GM12891 (cell line): Measurements from ENCODE around the gene CFAP20.

Source experiments
- DNase-seq: peaks from one replicate; pipeline ENCODE4 v3.0.0; 2011; ENCODE audit warnings: low spot score; ENCODE audit not compliant: insufficient read length
- FAIRE-seq: peaks from 2 replicates; lab custom pipeline; 2011; peaks lifted over from hg19 to GRCh38; lab: Jason Lieb, UNC
- PAX5 ChIP-seq: IDR thresholded peaks from 2 replicates; pipeline ENCODE4 v1.6.1; 2011; ENCODE audit warnings: low read length, moderate library complexity, mild to moderate bottlenecking; ENCODE audit not compliant: insufficient read depth, severe bottlenecking
- POLR2A ChIP-seq: IDR thresholded peaks from 2 replicates; pipeline ENCODE4 v1.6.1; 2011; ENCODE audit warnings: low read depth, low read length, control low read depth
- POLR2AphosphoS5 ChIP-seq: IDR thresholded peaks from 2 replicates; pipeline ENCODE4 v1.6.1; 2011; ENCODE audit warnings: low read depth, low read length, control low read depth
- POU2F2 ChIP-seq: IDR thresholded peaks from 2 replicates; pipeline ENCODE4 v1.6.1; 2011; ENCODE audit warnings: low read depth, mild to moderate bottlenecking, control low read depth, low read length, moderate library complexity
- SPI1 ChIP-seq: IDR thresholded peaks from 2 replicates; pipeline ENCODE4 v1.6.1; 2011; ENCODE audit warnings: low read depth, low read length, control low read depth
- TAF1 ChIP-seq: IDR thresholded peaks from 2 replicates; pipeline ENCODE4 v1.6.1; 2011; ENCODE audit warnings: low read depth, low read length, control low read depth

The CFAP20 gene

GRCh38 chr16:58125041-58125440, 4.1 kb downstream of the CFAP20 start:
- no peak for DNase-seq
- FAIRE-seq = no peak
- TF ChIP-seq POLR2AphosphoS5 (no peak), PAX5 (no peak), TAF1 (no peak), POLR2A (no peak), POU2F2 (no peak), SPI1 (no peak)

DNA sequence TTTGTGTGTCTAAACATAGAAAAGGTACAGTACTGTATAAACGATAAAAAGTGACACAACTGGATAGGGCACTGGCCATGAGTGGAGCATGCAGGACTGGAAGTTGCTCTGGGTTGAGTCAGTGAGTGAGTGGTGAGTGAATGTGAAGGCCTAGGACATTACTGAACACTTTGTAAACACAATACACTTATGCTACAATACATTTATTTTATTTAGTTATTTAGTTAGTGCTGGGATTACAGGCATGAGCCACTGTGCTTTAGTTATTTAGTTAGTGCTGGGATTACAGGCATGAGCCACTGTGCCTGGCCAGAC, 4.6 kb downstream of the CFAP20 start:
- DNase-seq (no peak), FAIRE-seq (no peak)
- TF ChIP-seq PAX5 (no peak), SPI1 (no peak), TAF1 (no peak), POLR2AphosphoS5 (no peak), POU2F2 (no peak), POLR2A (no peak)

- TF ChIP-seq SPI1 (no peak), TAF1 (no peak), POU2F2 (no peak), PAX5 (no peak), POLR2A (no peak), POLR2AphosphoS5 (no peak)
- FAIRE-seq = no peak
- DNase-seq = no peak
Observed at GRCh38 chr16:58123896-58124600, 5.1 kb downstream of the CFAP20 start.

- DNase-seq (no peak), FAIRE-seq (no peak)
- TF ChIP-seq SPI1 (no peak), POLR2AphosphoS5 (no peak), TAF1 (no peak), POU2F2 (no peak), PAX5 (no peak), POLR2A (no peak)
Observed at GRCh38 chr16:58121132-58121531, 8.0 kb downstream of the CFAP20 start.

- DNase-seq = no peak
- FAIRE-seq = no peak
- TF ChIP-seq POU2F2 (no peak), POLR2AphosphoS5 (no peak), PAX5 (no peak), POLR2A (no peak), TAF1 (no peak), SPI1 (no peak)
Observed at GRCh38 chr16:58120234-58120633, 8.9 kb downstream of the CFAP20 start.

GRCh38 chr16:58119509-58119845, 9.7 kb downstream of the CFAP20 start:
- FAIRE-seq (no peak), DNase-seq (no peak)
- TF ChIP-seq TAF1 = no peak
- TF ChIP-seq POU2F2 = no peak
- TF ChIP-seq PAX5 = no peak
- no peak for TF ChIP-seq POLR2AphosphoS5
- TF ChIP-seq SPI1 = no peak
- TF ChIP-seq POLR2A = no peak

DNA sequence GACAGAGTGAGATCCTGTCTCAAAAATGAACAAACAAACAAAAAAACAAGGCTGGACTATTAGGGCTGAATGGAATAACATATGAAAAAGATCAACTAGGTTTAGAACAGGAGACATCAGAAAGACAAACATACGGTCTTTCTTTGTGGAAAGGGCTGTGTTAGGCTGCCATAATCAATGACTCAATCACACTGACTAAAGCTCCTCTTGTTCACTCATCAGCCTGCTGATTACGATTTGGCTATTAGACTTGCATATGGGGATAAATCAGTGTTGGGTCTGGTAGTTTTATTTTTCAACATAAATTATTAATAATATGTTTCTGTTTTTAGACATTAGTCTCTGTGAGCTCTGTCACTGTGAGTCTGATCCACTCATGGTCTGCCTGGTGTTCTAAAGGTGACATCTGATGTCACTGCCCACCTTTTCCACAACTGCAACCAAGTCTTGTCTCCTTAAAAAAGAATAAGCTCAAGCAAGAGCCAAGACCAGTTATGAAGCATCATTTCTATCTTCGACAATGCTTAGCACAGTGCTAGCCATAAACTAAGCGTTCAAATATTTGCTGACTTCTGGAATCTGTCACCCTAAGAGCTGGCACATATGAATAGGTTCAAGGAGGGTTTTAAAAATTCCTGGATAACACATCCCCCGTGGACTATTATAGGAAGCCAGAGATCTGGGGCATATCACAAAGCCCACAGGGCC, 10.2 kb downstream of the CFAP20 start:
- TF ChIP-seq POLR2AphosphoS5 (no peak), SPI1 (no peak), POLR2A (no peak), TAF1 (no peak), POU2F2 (no peak), PAX5 (no peak)
- DNase-seq = no peak
- FAIRE-seq = no peak

DNA sequence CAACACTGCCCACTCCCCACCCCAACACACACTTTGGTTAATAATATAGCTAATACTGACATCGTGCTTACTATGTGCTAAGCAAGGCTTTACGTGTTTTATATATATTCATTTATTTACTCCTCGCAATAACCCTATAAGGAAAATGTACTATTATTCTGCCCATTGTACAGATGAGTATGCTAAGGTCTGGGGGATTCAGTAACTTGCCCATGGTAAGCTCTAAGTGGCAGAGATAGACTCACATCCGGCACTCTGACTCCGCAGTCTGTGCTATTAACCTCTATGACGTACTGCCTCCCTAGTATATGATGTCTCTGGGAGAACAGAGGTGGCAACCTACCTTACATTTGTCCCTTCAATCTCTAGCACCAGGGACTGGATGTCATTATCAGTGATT, 12.7 kb downstream of the CFAP20 start:
- FAIRE-seq (no peak), DNase-seq (no peak)
- TF ChIP-seq POLR2AphosphoS5 (no peak), POU2F2 (no peak), POLR2A (no peak), SPI1 (no peak), TAF1 (no peak), PAX5 (no peak)

GRCh38 chr16:58116081-58116480, 13.1 kb downstream of the CFAP20 start:
- FAIRE-seq (no peak), DNase-seq (no peak)
- TF ChIP-seq SPI1 (no peak), POLR2A (no peak), POLR2AphosphoS5 (no peak), TAF1 (no peak), POU2F2 (no peak), PAX5 (no peak)
